SK-N-MC (cell line): ENCODE measurements around the gene INPP5J.
"Not testable (repeated sequence)": the region's sequence is repeated elsewhere in the genome, so short reads cannot be mapped to it uniquely, and the experiment has no call there.

Source experiments
- DNase-seq: peaks from one replicate; pipeline ENCODE4 v3.0.0-alpha.2; 2011; ENCODE audit warnings: low read depth, low spot score
- H3K27ac ChIP-seq: fragments of 200-600 bp; sonication (generic); 2 replicates; pipeline ENCODE4 v1.5.1; 2016; ENCODE audit warnings: mixed run types
- H3K36me3 ChIP-seq: fragments of 200-600 bp; sonication (generic); 2 replicates; pipeline ENCODE4 v1.6.1; 2017; ENCODE audit warnings: antibody characterized with exemption, low read length, mixed read lengths; ENCODE audit not compliant: insufficient read depth
- H3K4me3 ChIP-seq: fragments of 200-600 bp; sonication (generic); 2 replicates; pipeline ENCODE4 v1.5.1; 2016
- H3K9ac ChIP-seq: fragments of 200-600 bp; sonication (generic); 2 replicates; pipeline ENCODE4 v1.8.0; 2017; ENCODE audit warnings: mixed run types, mixed read lengths; ENCODE audit not compliant: insufficient read length
- H3K9me3 ChIP-seq: fragments of 200-600 bp; sonication (generic); 2 replicates; pipeline ENCODE4 v1.6.1; 2017; ENCODE audit warnings: low read depth, mild to moderate bottlenecking, antibody characterized with exemption, low read length, moderate library complexity, mixed read lengths
- EZH2 ChIP-seq: fragments of 200-600 bp; sonication (generic); IDR thresholded peaks from one replicate; pipeline ENCODE4 v1.6.1; 2017; ENCODE audit warnings: antibody characterized with exemption
- FOXP2 ChIP-seq: optimal IDR thresholded peaks from 2 replicates; pipeline ENCODE3; 2011; ENCODE audit warnings: mild to moderate bottlenecking, moderate library complexity; ENCODE audit not compliant: insufficient read depth; ENCODE audit errors: extremely low read length, control extremely low read depth
- POLR2AphosphoS5 ChIP-seq: IDR thresholded peaks from 2 replicates; pipeline ENCODE4 v1.6.1; 2012; ENCODE audit warnings: mild to moderate bottlenecking, low read depth, low read length, borderline replicate concordance

INPP5J gene, protein sequence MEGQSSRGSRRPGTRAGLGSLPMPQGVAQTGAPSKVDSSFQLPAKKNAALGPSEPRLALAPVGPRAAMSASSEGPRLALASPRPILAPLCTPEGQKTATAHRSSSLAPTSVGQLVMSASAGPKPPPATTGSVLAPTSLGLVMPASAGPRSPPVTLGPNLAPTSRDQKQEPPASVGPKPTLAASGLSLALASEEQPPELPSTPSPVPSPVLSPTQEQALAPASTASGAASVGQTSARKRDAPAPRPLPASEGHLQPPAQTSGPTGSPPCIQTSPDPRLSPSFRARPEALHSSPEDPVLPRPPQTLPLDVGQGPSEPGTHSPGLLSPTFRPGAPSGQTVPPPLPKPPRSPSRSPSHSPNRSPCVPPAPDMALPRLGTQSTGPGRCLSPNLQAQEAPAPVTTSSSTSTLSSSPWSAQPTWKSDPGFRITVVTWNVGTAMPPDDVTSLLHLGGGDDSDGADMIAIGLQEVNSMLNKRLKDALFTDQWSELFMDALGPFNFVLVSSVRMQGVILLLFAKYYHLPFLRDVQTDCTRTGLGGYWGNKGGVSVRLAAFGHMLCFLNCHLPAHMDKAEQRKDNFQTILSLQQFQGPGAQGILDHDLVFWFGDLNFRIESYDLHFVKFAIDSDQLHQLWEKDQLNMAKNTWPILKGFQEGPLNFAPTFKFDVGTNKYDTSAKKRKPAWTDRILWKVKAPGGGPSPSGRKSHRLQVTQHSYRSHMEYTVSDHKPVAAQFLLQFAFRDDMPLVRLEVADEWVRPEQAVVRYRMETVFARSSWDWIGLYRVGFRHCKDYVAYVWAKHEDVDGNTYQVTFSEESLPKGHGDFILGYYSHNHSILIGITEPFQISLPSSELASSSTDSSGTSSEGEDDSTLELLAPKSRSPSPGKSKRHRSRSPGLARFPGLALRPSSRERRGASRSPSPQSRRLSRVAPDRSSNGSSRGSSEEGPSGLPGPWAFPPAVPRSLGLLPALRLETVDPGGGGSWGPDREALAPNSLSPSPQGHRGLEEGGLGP

DNA sequence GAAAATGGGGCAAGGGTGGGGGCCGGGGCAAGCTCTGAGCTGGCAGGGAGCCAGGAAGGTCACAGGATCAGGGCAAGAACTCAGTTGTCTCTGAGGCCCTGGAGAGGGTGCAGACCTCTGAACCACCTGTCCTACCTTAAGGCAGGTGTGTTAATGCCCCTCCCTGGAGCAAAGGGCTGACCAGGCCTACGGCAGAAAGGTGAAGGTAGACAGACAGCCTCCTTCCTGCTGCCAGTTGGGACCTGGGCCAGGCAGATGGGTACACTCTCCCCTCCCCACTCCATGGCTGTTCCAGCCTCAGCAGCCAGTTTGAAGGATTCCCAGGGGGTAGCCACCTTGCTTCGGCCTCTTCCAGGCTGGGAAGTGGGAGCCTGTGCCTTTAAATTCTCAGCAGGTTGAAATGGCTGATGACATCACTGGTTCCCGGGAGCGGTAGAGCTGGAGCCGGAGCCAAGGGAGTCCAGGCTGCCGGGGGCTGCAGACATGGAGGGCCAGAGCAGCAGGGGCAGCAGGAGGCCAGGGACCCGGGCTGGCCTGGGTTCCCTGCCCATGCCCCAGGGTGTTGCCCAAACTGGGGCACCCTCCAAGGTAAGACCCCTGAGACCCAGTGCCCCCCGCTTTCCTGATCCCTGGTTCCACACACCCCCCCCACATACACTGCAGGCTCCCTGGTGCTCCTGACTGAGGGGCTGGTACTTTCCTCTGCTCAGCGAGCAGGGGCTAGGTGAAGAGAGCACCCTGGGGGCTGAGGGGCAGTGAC lies at the start of gene INPP5J:
INPP5J (plus strand) TSS at position 435 of the 760 bp plus-strand sequence; CDS start at position 484, 49 bp downstream.
- H3K9ac ChIP-seq = peak within 1 kb of the TSS; percentile 56
- no peak within 1 kb of the TSS for H3K27ac ChIP-seq
- no peak for DNase-seq
- no peak for TF ChIP-seq FOXP2
- TF ChIP-seq EZH2 = no peak
- peak; percentile 24; the same call in 1 of the 2 replicates for TF ChIP-seq POLR2AphosphoS5
- no peaks in the 10 kb centered on the region for H3K9me3 ChIP-seq
- no peaks in the 10 kb centered on the region for H3K36me3 ChIP-seq
- H3K4me3 ChIP-seq = peak within 1 kb of the TSS; percentile 74

DNA sequence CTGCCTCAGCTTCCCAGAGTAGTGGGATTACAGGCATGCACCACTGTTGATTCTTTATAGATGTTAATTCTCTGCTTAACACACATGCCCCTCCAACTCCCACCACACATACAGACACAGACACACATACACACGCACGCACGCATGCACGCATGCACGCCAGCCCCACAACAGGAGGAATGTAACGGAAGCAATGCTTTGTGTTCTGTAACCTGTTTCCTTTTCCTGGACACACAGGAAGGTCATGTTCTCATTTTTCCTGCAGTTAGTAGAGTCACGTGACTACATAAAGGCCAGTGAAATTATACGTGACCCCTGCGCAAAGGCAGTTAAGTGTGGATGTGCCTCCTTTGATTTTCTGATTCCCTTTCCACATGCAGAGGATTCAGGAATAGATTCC lies 49.6 kb upstream of the INPP5J start:
- H3K27ac ChIP-seq, H3K9me3 ChIP-seq, H3K4me3 ChIP-seq, DNase-seq, H3K9ac ChIP-seq, H3K36me3 ChIP-seq: not testable (repeated sequence)

DNA sequence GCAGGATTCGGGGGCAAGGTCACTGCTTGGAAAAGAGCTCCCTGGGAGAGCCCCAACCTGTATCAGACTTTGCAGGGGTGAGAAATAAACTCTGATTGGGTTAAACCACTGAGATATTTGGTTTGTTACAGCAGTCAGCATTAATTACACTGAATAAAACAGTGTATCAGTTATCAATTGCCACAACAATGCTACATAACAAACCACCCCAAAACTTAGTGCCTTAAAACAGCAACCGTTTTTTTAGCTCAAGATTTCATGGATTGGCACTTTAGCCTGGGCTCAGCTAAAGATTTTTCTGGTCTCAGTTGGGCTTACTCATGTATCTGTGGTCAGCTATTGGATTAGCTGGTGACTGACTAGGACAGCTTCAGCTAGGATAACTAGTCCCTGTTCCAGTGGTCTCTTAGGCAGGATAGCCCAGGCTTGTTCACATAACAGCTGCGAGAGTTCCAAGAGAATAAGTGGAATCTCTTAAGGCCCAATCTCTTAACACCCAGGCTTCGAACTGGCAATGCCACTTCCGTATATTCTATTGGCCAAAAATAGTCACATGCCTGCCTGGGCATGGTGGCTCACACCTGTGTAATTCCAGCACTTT lies 49.1 kb upstream of the INPP5J start:
- DNase-seq, H3K27ac ChIP-seq: not testable (repeated sequence)

DNA sequence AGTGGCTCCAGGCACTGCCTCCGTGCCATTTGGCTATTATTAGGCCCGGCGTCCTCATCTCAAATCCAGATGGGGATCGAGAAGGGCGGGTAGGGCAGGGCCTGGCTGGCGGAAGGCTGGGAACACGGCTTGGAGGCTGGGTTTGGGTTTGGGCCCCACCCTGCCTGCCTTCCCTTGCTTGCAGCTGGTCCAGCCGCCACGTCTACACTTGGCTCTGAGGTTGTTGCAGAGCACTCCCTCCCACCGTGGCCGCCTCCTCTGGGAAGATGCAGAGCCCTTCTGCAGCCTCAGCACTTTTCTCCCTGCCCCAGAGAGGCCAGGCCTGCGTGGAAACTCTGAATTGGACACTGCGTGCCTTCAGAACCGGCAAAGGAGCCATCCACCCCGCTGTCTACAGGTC lies 46.8 kb upstream of the INPP5J start:
- DNase-seq = no peak

More for the DNA sequence above, 49.1 kb upstream of the INPP5J start:
- H3K36me3 ChIP-seq, H3K4me3 ChIP-seq, H3K9ac ChIP-seq, H3K9me3 ChIP-seq: not testable (repeated sequence)

DNA sequence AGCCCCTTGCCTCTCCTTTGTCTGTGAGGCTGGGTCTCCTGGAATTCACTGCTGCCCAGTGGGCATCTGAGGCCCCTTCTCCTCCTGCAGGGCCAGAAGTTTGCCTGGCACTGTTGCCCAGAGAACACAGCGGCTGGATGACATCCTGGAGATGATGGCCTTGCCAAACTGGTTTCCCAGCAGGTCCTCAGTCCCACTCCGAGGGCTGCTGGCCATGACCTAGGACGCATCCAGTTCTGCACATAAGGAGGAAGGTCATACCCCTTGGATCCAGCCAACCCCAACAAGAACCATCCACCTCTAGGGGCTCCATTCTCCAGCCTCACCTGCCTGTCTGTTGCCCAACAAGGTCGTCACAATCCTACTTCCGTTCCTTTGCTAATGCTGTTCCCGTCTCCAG lies 45.1 kb upstream of the INPP5J start:
- no peak for TF ChIP-seq POLR2AphosphoS5
- no peak for TF ChIP-seq FOXP2
- no peak for TF ChIP-seq EZH2
- H3K4me3 ChIP-seq = no peak overlapping the region

More for the DNA sequence above, 46.8 kb upstream of the INPP5J start:
- no peak overlapping the region for H3K9ac ChIP-seq
- no peaks in the 10 kb centered on the region for H3K36me3 ChIP-seq
- H3K9me3 ChIP-seq = no peaks in the 10 kb centered on the region
- H3K4me3 ChIP-seq = no peak overlapping the region
- TF ChIP-seq EZH2 = no peak
- no peak for TF ChIP-seq FOXP2
- TF ChIP-seq POLR2AphosphoS5 = no peak
- H3K27ac ChIP-seq = no peak overlapping the region

DNA sequence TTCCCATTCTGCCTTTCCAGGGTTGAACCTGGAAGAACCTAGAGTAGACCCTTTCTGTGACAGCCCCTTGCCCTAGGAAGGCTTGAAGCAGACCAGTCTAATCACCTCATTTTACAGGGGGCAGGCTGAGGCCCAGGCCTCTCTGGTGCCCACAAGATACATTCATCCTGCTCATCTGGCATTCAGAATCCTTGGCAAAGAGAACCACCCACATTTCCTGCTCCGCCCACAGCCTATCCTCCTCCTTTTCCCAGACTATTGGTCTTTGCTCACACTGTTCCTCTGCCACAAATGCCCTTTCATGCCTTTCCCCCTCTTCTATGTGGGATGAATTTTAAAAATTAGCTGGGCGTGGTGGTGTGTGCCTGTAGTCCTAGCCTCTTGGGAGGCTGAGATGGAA lies 44.4 kb upstream of the INPP5J start:
- H3K36me3 ChIP-seq, H3K9ac ChIP-seq, H3K4me3 ChIP-seq, DNase-seq, H3K9me3 ChIP-seq, H3K27ac ChIP-seq: not testable (repeated sequence)

More for the DNA sequence above, 45.1 kb upstream of the INPP5J start:
- Histone ChIP-seq H3K9ac (no peak overlapping the region), H3K27ac (no peak overlapping the region), H3K36me3 (no peaks in the 10 kb centered on the region), H3K9me3 (no peaks in the 10 kb centered on the region)
- DNase-seq = no peak

DNA sequence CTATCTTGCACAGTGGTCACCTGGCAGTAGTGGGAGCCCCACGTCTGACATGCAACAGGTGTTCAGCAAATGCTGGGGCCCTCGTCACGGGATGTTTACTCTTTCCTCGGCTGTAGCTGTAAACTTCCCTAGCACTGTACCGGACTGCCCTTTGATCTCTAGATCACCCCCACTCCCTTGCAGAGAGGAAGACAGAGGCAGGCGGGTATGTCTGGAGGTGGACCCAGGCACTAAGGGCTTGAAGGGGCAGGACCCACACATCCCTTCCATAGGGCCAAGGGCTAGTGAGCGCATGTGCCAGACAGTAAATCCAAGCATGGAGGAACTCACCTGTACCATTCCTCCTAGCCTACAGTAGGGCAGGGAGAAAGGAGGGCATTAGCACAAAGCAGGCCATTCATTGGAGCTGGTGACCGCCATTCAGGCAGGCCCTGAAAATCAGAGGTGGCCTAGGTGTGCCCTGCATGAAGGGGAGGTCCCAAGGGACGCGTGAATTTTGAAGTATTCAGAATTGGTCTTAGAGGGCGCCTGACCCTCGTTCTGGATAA lies 43.6 kb upstream of the INPP5J start:
- DNase-seq = no peak
- Histone ChIP-seq H3K36me3 (no peaks in the 10 kb centered on the region), H3K9ac (no peak overlapping the region), H3K9me3 (no peaks in the 10 kb centered on the region), H3K27ac (no peak overlapping the region), H3K4me3 (no peak overlapping the region)
- TF ChIP-seq POLR2AphosphoS5 (no peak), FOXP2 (no peak), EZH2 (no peak)

DNA sequence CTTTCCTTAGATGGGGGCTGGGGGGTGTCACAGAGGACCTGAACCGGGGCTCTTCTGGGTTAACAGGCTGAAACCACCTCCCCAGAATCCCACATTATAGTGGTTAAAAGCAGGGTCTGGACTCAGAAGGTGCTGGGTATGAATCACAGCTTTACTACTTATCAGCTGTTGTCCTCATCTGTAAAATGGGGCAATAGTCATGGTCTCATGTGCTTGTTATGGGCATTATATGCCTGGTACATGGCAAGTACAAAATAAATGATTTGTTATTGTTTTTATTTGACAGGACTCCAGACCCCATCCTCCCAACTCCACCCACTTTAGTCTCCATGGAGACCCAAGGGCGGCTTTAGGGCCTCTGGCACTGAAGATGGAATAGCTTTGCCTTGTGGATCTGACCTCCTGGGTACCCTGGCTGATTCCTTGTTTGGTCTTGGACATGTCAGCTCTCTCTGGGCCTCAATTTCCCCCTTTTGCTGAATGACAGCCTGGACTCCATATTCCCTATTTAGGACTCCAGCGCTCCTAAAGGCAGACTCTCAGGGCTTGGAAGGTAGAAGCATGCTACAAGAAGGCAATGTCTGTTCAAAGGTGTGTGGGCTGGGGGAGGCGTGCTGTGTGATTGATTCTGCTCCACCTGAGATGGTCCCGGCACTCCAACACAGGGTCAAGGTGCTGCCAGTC lies 42.5 kb upstream of the INPP5J start:
- peak overlapping the region; percentile 86 for H3K4me3 ChIP-seq
- no peaks in the 10 kb centered on the region for H3K36me3 ChIP-seq
- H3K27ac ChIP-seq = no peak overlapping the region
- DNase-seq = no peak
- H3K9ac ChIP-seq = peak overlapping the region; percentile 83
- no peak for TF ChIP-seq FOXP2
- TF ChIP-seq POLR2AphosphoS5 = no peak
- no peak for TF ChIP-seq EZH2
- H3K9me3 ChIP-seq = no peaks in the 10 kb centered on the region
